Peyer's patch (tissue), 4 donors: ENCODE results near the gene FRMD4A.

Source experiments
- POLR2A ChIP-seq, 2 donors: fragments of 450-650 bp; IDR thresholded peaks; one replicate each; pipeline ENCODE4 v1.5.1; 2017; ENCODE audit warnings: antibody characterized with exemption in 2 of 2, mild to moderate bottlenecking in 2 of 2, moderate library complexity in 2 of 2
- TF ChIP-seq, protein P1 (sequence below), 6 experiments: fragments of 450-650 bp in 4 of 6; fragments of 200-600 bp in 2 of 6; sonication (generic) in 1 of 6; IDR thresholded peaks; one replicate each; pipeline ENCODE4 v1.5.1; 2017 to 2019; ENCODE audit warnings: antibody characterized with exemption in 6 of 6, mild to moderate bottlenecking in 3 of 6, moderate library complexity in 1 of 6

DNA sequence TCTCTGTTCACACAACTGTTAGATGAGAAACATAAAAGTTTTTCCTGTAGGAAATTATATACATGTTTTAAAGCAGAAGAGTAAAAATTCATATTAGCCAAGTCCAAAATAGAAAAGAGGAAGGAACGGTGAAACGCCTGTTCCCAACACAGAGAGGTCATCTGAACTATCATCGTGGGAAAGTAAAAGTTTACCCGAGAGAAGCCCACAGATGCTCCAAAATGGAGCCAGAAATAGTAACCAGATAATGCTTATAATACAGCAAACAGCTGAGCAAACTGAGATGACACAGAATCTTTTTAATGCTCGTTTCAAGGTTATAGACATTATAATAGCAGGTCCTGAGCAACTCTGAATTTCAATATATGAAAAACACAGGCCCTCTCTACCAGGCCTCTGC is 24.5 kb downstream of the FRMD4A start:
- TF ChIP-seq, protein P1, sequence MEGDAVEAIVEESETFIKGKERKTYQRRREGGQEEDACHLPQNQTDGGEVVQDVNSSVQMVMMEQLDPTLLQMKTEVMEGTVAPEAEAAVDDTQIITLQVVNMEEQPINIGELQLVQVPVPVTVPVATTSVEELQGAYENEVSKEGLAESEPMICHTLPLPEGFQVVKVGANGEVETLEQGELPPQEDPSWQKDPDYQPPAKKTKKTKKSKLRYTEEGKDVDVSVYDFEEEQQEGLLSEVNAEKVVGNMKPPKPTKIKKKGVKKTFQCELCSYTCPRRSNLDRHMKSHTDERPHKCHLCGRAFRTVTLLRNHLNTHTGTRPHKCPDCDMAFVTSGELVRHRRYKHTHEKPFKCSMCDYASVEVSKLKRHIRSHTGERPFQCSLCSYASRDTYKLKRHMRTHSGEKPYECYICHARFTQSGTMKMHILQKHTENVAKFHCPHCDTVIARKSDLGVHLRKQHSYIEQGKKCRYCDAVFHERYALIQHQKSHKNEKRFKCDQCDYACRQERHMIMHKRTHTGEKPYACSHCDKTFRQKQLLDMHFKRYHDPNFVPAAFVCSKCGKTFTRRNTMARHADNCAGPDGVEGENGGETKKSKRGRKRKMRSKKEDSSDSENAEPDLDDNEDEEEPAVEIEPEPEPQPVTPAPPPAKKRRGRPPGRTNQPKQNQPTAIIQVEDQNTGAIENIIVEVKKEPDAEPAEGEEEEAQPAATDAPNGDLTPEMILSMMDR (IDR thresholded peaks at IDR 0.05) = no peak
- TF ChIP-seq POLR2A (IDR thresholded peaks at IDR 0.05) = no peak
